GM19467 (cell line): ENCODE measurements around the gene NUBP1.
"Not testable (repeated sequence)": the region's sequence is repeated elsewhere in the genome, so short reads cannot be mapped to it uniquely, and the experiment has no call there.

ENCODE experiments used
- ATAC-seq: cut with Tn5 transposase; IDR thresholded peaks from one replicate; pipeline ENCODE4 v1.9.1; 2021; ENCODE audit warnings: mild to moderate bottlenecking, moderate library complexity; ENCODE audit not compliant: unreplicated experiment

The NUBP1 gene

DNA sequence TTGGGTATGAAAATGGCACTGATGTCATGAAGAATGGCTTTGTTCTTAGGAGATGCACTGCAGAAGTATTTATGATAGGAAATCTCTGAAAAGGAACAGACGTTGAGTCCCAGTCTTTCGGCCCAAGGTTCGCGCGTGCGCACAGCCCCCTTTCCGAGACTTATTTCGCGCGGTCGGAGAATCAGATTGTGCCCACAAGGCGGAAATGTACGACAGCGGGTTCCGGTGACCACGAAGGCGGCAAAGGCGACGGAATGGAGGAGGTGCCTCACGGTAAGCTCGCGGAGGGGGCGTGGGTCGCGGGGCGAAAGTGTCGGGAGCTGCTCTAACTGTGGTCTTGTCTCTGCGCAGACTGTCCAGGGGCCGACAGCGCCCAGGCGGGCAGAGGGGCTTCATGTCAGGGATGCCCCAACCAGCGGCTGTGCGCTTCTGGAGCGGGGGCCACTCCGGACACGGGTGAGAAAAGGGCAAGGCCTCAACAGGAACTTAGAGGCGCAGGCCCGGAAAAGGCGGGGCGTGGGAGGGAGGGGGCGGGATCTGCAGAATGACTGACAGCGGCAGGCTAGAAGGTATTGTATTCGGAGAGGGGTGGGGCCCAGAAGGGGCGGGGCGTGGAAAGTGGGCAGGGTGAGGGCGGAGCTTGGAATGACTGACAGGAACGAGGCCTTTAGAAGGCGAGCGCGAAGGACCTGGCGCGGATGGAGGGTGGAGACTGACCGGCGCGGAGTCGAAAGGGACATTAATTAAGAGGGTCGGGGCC, at the start of gene NUBP1:
Gene NUBP1, plus strand, starts transcription at position 233 of the 760 bp plus-strand sequence. Its CDS starts 22 bp downstream, at position 255.
- peak; percentile 76 for ATAC-seq

DNA sequence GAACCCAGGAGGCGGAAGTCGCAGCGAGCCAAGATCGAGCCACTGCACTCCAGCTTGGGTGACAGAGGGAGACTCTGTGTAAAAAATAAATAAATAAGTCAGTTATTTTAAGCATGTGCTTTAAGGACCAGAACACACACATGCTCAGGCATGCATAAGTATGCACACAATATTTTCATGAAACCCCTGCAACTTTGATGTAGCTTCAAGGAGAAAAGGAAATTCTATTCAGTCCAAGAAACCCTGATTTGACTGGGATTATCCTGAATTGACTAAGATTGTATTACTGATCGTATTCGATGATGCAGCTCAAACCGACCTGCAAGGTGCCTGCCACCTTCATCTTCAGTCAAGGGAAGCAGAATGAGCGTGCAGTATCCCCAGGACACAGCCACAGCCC, 49.8 kb upstream of the NUBP1 start:
- ATAC-seq = no peak

DNA sequence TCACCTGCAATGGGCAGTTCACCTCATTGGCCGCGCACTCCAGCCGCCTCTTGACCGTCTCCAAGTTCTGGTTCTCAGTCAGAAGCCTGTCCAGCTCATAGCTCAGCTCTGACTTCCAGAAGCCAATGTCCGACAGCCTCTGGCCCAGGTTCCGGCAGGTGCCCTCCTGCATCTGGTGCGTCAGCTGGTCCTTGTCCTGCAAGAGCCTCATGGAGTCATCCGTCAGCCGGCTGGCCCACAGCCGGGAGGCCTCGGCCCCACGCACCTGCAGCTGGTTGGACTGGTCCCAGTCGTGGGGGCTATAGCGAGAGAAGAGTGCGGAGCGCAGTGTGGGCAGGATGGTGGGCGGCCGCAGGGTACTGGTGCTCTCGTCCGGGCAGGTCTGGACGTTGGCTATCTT, 49.3 kb upstream of the NUBP1 start:
- no peak for ATAC-seq

DNA sequence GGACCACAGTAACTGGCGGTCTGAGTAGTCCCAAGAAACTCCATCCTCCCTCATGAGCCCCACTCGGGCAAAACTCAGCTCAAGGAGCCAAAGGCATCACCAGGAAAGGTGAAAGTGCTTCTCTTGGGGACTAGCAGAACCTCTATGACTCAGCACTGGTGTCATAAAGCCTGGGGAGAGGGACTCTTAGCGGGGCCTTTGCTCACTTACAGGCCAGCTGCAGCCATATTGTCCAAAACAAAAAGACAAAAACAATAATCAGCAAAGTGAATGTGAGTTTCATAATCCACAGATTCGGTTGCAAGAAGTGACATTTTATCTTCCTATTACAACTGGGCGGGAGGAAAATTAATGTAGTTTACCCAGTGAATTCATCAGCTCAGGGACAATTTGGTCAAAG, 48.8 kb upstream of the NUBP1 start, which contains the start of gene TEKT5:
Gene TEKT5, minus strand, starts transcription at position 101 of the 400 bp plus-strand sequence. Its CDS starts 57 bp downstream, at position 44.
- no peak for ATAC-seq

DNA sequence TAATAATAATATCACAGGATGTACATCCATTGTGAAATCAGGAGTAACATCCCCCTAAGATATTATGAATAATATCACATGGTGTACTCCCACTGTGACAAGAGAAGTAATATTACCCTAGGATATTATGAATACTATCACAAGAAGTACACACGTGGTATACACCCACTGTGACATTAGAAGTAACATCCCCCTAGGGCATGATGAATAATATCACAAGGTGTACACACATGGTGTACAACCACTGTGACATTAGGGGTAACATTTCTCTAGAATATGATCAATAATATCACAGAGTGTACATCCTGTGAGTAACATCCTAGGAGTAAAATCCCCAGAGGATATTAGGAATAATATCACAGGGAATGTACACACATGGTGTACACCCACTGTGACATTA, 43.9 kb upstream of the NUBP1 start:
- no peak for ATAC-seq

DNA sequence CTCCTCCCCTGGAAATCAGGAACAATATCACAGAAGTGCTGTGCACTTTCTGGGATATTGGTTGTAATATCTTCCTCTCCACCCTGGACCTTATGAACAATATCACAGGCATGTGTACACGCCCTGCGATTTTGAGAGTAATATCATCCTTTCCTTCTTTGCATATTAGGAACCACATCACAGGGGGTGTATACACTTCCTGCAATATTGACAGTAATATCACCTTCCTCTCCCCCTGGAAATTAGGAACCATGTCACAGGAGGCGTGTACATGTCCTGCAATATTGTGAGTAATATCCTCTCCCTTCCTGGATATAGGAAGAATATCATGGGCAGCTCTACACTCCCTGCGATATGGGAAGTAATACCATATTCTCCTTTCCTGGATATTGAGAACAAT, 34.7 kb upstream of the NUBP1 start:
- no peak for ATAC-seq

DNA sequence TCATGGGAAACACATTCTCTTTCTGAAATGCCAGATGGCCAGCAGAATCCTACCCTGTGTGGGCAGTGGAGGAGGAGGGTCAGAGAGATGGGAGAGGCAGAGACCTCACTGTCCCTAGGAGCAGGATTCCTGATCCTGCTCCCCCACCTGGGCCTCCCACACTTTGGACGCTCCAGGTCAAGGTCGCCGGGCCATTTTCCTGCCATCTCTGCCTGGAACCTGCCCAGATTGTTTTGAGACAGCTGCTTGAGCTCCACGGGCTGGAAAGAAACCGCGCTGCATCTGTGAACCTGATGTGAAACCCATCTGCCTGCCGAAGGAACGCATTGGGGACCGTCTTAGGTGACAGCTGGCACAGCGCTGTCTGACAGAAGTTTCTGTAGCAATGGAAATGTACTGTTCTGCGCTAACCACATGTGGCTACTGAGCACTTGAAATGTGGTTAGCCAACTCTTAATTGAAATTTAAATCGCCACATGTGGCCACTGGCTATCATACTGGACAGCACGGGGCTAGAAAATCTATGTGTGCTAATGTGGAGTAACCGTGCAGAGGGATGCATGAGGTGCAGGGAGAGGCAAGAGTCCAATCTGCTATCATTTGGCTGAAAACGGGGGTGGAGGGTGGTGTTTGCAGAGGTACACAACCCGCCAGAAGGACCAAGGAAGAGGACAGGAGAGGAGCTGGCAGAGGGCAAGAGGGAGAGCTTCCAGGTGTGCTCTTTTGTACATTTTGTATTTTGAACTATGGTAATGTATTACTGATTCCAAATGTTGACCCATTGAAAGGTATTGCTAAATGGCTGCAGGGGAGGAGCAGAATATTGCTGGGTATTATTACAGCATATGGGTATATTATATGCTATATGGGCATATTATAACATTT, 15.4 kb upstream of the NUBP1 start:
- ATAC-seq = no peak

DNA sequence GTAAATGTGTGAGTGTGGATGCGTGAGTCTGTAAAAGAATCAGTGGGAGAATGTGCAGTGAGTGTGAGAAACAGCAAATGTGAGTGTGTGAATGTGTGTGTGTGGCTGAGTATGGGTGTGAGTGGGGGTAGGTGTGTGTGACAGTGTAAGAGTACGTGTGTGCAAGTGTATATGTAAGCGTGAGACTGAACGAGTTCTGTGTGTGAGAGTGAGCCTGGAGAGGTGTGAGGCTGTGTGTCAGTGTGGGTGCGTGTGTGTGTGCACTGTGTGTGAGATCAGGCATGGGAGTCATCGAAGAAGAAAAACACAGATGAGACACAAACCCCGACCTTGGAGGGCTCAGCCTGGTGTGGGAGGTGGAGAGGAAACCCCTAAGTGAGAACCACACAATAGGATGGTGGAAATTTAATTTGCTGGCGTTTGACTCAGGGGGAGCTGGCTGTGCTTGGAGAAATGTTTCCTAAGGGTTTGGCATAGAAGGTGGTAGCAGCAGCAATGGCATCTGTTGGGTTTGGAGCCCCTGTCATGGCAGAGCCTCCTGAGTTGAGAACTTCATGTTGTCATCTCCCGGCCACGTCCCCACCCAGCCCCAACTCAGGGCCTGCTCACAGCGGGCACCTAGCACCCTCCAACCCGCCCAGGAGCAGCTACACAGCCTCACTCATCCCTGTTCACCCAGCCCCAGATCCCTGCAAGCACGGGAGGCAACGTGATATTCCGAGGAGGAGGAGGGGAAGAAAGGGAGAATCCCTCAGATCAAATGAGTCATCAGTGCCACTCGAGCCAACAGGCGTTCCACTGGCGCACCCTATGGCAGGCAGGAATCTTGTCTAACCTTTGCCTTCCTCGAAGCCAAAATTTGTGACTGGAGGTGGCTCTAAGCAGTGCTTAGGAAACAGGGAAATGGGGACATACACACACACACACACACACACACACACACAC, 14.3 kb upstream of the NUBP1 start:
- no peak for ATAC-seq

DNA sequence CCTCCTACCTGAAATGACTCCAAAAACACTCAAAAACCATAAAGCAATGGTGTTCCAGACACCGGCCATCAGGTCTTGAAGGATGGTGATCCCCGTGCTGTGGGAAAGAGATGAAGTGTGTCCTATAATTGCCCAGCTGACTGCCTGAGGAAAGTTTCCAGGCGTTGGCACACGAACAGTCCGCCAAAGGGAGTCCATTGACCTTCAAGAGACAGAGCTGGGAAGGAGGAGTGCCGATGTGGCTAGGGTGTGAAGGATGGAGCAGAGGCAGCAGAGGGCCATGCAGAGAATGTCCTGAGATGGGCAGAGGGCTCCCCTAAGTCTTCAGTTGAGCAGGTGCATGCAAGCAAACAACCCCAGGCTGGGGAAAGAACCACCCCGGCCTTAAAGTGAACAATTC, 11.9 kb upstream of the NUBP1 start:
- ATAC-seq = no peak

DNA sequence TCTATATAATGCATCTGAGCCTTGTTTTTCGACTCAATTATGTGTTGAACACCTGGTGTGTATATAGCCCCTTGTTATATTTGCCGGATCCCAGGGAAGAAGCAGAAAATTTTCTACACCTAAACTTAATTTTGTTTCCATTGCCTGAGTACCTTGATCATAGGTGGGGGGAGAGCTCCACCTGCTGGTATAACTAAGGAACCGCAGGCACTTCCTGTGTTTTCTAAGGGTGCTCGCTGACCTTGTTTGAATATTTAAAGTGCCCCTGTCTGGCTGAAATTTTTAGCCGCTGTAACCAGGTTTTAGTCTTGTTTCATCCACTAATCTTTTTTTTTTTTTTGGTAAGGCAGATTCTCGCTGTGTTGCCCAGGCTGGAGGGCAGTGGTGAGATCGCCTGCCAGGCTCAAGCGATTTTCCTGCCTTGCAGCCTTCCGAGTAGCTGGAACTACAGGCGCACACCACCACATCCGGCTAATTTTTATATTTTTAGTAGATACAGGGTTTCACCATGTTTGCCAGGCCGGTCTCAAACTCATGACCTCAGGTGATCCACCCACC, 6.5 kb upstream of the NUBP1 start:
- ATAC-seq = no peak

DNA sequence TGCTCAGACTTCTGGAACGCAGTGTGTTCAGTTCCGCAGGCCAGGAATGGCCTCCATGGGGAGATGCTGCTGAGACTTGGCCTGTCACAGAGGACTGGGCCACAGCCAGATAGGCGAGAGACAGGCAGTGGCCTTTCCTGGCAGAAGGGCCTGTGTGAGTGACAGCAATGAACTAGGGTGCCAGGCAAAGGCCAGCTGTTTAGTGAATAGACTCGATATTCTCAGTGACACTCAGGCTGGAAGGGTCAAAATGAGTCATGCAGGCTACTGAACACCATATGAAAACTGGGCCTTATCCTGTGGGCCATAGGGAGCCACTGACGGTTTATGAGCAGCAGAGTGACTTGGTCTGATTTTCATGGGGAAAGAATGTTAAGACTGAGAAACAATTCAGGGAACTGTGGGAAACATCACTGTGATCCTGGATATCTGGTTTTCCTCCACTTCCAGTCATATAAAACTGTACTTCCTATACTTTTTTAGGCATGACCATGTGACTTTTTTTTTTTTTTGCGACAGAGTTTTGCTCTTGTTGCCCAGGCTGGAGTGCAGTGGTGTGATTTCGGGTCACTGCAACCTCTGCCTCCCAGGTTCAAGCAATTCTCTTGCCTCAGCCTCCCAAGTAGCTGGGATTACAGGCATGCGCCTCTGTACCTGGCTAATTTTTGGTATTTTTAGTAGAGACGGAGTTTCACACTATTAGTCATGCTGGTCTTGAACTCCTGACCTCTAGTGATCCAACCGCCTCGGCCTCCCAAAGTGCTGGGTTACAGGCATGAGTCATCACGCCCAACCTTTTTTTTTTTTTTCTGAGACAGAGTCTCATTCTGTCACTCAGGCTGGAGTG, 5.2 kb upstream of the NUBP1 start:
- peak; percentile 62 for ATAC-seq

DNA sequence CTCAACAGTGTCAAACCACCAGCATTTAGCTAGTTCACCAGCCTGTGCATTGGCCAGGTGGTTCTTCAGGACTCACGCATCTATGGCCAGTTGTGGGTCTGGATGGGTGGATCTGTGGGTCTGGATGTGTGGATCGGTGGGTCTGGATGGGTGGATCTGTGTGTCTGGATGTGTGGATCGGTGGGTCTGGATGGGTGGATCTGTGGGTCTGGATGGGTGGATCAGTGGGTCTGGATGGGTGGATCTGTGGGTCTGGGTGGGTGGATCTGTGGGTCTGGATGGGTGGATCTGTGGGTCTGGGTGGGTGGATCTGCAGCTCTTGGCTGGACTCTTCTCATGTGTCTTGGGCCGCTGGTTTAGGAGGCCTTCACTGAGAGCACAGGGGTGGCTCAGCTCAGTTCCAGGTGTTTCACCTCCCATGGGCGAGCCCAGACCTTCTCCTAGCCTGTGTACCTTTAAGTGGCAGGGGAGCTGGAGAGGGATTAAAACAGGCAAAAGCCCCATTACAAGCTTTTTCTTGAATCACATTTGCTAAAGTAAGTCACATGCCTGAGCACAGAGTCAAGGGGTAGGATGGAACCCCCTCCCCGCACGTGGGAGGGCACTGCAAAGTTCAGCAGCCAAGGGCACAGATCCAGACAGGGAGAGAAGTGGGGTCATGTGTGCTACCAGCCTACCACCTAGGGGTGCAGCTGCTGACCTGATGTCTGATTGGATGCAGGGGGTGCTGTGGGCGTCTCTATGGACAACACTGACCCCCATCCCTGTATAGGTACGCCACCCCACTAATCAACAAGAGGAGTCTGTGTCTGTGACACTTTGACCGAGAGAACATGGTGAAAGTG, 3.4 kb upstream of the NUBP1 start:
- no peak for ATAC-seq

DNA sequence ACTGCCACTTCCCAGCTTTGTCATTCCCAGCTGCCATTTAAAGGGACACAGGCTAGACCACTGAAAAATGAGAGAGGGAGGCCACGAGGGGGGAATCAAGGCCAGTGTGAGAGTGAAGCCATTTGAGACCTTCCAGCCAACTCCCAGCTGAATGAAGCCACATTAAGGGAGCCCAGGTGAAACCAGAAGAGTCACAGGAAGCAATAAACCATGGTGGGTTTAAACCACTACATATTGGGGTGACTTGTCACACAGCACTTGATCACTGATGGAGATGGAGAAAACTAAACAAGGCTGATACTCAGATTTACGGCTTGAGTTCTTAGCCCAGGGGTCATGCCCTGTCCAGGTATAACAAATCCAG, 2.8 kb upstream of the NUBP1 start:
- no peak for ATAC-seq

DNA sequence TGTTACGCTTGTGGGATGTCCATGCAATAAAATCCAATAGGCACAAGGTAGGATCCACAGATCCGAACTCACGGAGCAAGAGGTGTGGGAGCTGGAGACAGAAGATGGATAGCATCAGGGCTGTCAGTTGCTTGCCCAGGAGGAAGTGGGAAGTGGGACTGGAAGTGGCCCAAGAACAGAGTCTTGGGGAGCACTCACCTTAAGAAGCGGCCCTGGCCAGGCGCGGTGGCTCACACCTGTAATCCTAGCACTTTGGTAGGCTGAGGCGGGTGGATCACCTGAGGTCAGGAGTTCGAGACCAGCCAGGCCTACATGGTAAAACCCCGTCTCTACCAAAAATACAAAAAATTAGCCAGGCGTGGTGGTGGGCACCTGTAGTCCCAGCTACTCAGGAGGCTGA, 2.4 kb upstream of the NUBP1 start:
- ATAC-seq = not testable (repeated sequence)

DNA sequence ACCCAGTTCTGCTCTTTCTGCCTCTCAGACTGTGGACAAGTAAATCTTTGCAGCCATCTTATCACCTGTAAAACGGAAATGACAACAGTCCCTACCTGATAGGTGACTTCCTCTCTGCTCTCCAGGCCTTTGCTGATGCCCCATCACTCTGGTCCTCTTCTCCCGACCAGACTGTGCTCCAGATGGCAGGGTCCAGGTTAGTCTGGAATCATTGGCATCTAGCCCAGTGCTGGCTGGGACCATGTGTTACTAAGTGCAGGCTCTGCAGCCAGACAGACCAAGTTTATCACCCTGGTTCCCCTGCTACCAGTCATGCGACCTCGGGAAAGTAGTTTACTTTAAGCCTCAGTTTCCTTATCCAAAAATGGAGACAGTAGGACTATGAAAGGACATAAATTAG, 1.8 kb upstream of the NUBP1 start:
- no peak for ATAC-seq

DNA sequence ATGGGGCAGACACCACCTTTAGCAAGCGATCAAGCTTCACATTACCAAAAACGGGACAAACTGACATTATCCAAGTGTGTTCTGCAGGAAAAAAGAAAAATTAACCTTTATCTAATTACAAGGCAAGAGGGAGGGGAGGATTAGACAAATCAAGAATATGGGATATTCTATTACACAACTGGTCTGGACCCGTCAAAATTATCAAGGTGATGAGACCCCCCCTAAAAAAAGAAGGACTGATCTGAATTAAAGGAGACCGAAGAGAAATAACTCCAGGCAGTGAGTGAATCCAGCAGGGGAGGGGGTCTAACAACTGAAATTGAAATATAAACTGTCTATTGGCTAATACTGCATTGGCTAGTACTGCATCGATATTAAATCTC, 424 bp upstream of the NUBP1 start:
- ATAC-seq = no peak

DNA sequence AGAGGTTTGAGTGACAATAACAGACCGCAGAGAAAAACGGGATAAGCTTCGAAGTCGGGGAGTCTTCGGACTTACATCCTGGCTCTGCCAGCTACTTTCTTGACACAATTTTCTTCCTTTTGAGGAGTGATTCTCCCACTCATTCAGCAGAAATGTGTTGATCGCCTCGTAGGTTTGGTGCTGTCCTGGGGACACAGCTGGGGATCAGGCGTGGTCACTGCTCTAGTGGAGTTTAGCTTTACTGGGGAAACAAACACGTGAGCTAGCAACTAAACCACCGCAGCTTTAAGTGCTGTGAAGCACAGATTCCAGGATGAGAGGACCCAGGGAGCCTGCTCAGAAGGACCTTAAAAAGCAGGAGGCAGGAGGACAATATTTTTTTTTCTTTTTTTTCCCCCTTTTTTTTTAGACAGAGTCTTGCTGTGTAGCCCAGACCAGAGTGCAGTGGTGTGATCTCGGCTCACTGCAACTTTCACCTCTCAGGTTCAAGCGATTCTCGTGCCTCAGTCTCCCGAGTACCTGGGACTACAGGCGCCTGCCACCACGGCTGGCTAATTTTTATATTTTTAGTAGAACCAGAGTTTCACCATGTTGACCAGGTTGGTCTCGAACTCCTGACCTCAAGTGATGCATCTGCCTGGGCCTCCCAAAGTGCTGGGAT, 858 bp downstream of the NUBP1 start:
- ATAC-seq = peak; percentile 3

DNA sequence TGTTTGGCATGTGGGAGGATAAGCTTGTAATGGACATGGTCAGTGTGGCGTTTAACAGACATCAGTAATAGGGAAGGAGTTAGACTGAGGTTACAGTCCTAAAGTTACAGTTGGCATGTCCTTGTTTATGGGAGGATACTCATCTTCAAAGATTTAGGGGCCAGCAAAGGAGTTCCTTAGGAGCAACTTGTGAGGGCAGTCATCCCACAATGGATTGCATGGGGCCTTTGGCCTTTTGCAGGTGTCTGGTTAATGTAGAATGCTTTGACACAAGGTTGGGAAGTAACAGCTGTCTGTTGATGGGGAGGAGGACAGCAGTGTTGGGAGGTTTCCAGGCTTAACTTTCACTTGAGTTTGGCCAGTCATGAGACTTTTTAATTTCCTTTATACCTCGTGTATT, 2.2 kb downstream of the NUBP1 start:
- no peak for ATAC-seq
